Measurements from ENCODE around the gene SEZ6L. TPM values are rescaled to one million over a fixed set of nuclear protein-coding genes. Genes with fewer than 3 reads are reported as not detected.

Gene SEZ6L
- total RNA-seq, 2 experiments from 2014 or later = 0.05 TPM; not detected in 1

GRCh38 chr22:26342745-26343410 lies 173.6 kb downstream of the SEZ6L start:
- ChIA-PET CTCF (no interaction called here), POLR2A (no interaction called here)
- Histone ChIP-seq H3K36me3 (ENCODE audit: insufficient read depth, low read length) (no peaks in the 10 kb centered on the region), H3K9me3 (ENCODE audit: control insufficient read depth in 1 of 2, insufficient read depth in 1 of 2, low read length in 2 of 2) (peaks cover 0 to 8% of the 10 kb centered on the region in 2 experiments), H3K4me3 (ENCODE audit: low read length) (no peak overlapping the region), H3K27ac (ENCODE audit: low read depth in 1 of 2, low read length in 2 of 2) (no peak overlapping the region), H3K27me3 (ENCODE audit: control insufficient read depth in 1 of 2, insufficient read depth in 2 of 2, low read length in 2 of 2) (peaks cover 4 to 17% of the 10 kb centered on the region in 2 experiments), H3K4me1 (ENCODE audit: insufficient read depth, low read length) (no peaks in the 10 kb centered on the region)
- ATAC-seq (ENCODE audit: poor library complexity) (no peak), DNase-seq (no peak)
- H3K9me3 Mint-ChIP-seq = no peaks in the 10 kb centered on the region
- no peaks in the 10 kb centered on the region for H3K4me1 Mint-ChIP-seq (ENCODE audit: low read depth)
- TF ChIP-seq, protein P1, sequence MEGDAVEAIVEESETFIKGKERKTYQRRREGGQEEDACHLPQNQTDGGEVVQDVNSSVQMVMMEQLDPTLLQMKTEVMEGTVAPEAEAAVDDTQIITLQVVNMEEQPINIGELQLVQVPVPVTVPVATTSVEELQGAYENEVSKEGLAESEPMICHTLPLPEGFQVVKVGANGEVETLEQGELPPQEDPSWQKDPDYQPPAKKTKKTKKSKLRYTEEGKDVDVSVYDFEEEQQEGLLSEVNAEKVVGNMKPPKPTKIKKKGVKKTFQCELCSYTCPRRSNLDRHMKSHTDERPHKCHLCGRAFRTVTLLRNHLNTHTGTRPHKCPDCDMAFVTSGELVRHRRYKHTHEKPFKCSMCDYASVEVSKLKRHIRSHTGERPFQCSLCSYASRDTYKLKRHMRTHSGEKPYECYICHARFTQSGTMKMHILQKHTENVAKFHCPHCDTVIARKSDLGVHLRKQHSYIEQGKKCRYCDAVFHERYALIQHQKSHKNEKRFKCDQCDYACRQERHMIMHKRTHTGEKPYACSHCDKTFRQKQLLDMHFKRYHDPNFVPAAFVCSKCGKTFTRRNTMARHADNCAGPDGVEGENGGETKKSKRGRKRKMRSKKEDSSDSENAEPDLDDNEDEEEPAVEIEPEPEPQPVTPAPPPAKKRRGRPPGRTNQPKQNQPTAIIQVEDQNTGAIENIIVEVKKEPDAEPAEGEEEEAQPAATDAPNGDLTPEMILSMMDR (IDR thresholded peaks at IDR 0.05) = no peak
- no peaks in the 10 kb centered on the region for H3K36me3 Mint-ChIP-seq (ENCODE audit: low read depth)
- intact Hi-C loops (cut with DNase I, micrococcal nuclease) = no loop called here
- peaks cover 79% of the 10 kb centered on the region for H3K27me3 Mint-ChIP-seq
- no peak overlapping the region for H3K4me3 Mint-ChIP-seq
- H3K27ac Mint-ChIP-seq = no peak overlapping the region

DNA sequence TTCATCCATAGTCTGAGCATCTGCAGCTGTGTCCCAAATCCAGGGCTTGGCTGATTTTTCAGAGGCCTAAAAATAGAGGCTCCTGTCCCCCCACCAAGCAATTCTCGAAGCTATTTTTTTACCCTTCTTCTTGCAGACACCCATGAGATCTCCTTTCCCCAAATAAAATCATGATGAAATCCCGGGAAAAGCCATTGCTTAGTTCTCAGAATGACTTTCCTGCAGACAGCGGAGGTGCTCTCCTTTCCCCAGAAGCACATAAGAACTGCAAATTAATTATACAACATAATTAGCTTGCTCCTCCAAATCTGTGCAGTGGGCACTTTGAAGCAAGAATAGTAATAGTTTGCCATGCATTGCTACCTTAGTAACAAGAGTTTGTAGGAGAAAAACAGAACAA lies 176.2 kb downstream of the SEZ6L start:
- Histone ChIP-seq H3K27me3 (ENCODE audit: control insufficient read depth in 1 of 2, insufficient read depth in 2 of 2, low read length in 2 of 2) (peaks cover 4 to 10% of the 10 kb centered on the region in 2 experiments), H3K36me3 (ENCODE audit: insufficient read depth, low read length) (no peaks in the 10 kb centered on the region), H3K4me1 (ENCODE audit: insufficient read depth, low read length) (no peaks in the 10 kb centered on the region), H3K27ac (ENCODE audit: low read depth in 1 of 2, low read length in 2 of 2) (no peak overlapping the region), H3K9me3 (ENCODE audit: control insufficient read depth in 1 of 2, insufficient read depth in 1 of 2, low read length in 2 of 2) (peaks cover 0 to 8% of the 10 kb centered on the region in 2 experiments), H3K4me3 (ENCODE audit: low read length) (no peak overlapping the region)
- ChIA-PET POLR2A (no interaction called here), CTCF (no interaction called here)
- no peaks in the 10 kb centered on the region for H3K36me3 Mint-ChIP-seq (ENCODE audit: low read depth)
- TF ChIP-seq, protein P1 (IDR thresholded peaks at IDR 0.05) = no peak
- no peak overlapping the region for H3K27ac Mint-ChIP-seq
- ATAC-seq (ENCODE audit: poor library complexity) (no peak), DNase-seq (no peak)
- intact Hi-C loops (cut with DNase I, micrococcal nuclease) = no loop called here
- peaks cover 67% of the 10 kb centered on the region for H3K27me3 Mint-ChIP-seq
- H3K4me3 Mint-ChIP-seq = no peak overlapping the region
- H3K4me1 Mint-ChIP-seq (ENCODE audit: low read depth) = no peaks in the 10 kb centered on the region
- no peaks in the 10 kb centered on the region for H3K9me3 Mint-ChIP-seq

- Histone ChIP-seq H3K4me1 (ENCODE audit: insufficient read depth, low read length) (no peaks in the 10 kb centered on the region), H3K4me3 (ENCODE audit: low read length) (no peak overlapping the region), H3K36me3 (ENCODE audit: insufficient read depth, low read length) (no peaks in the 10 kb centered on the region), H3K27me3 (ENCODE audit: control insufficient read depth in 1 of 2, insufficient read depth in 2 of 2, low read length in 2 of 2) (no peaks in the 10 kb centered on the region), H3K27ac (ENCODE audit: low read depth in 1 of 2, low read length in 2 of 2) (no peak overlapping the region), H3K9me3 (ENCODE audit: control insufficient read depth in 1 of 2, insufficient read depth in 1 of 2, low read length in 2 of 2) (peaks cover 0 to 8% of the 10 kb centered on the region in 2 experiments)
- intact Hi-C loops (cut with DNase I, micrococcal nuclease) = no loop called here
- peaks cover 64% of the 10 kb centered on the region for H3K27me3 Mint-ChIP-seq
- no peak for ATAC-seq (ENCODE audit: poor library complexity)
- TF ChIP-seq, protein P1 (IDR thresholded peaks at IDR 0.05) = no peak
- H3K9me3 Mint-ChIP-seq = no peaks in the 10 kb centered on the region
- no peak for DNase-seq
- H3K36me3 Mint-ChIP-seq (ENCODE audit: low read depth) = no peaks in the 10 kb centered on the region
- POLR2A ChIA-PET = no interaction called here
- CTCF ChIA-PET = no interaction called here
- no peaks in the 10 kb centered on the region for H3K4me1 Mint-ChIP-seq (ENCODE audit: low read depth)
- no peak overlapping the region for H3K4me3 Mint-ChIP-seq
- H3K27ac Mint-ChIP-seq = no peak overlapping the region
Observed at GRCh38 chr22:26348810-26349526, 179.7 kb downstream of the SEZ6L start.

All from CD4-positive, alpha-beta T cell (primary cell).